HepG2 (cell line): ENCODE measurements around the gene TRAPPC3. TPM values are rescaled to one million over a fixed set of nuclear protein-coding genes. Genes with fewer than 3 reads are reported as not detected.

Source experiments
- ARHGAP35 ChIP-seq: sonication (generic); formaldehyde crosslinking; IDR thresholded peaks from 2 replicates; pipeline ENCODE4 v1.9.0; 2022; ENCODE audit warnings: mild to moderate bottlenecking, inconsistent platforms, moderate library complexity, missing genetic modification reagents, borderline replicate concordance
- CAMTA2 ChIP-seq: sonication (generic); formaldehyde crosslinking; IDR thresholded peaks from 2 replicates; pipeline ENCODE4 v1.4.0; 2020; ENCODE audit warnings: mild to moderate bottlenecking, missing genetic modification reagents, borderline replicate concordance
- CBX1 ChIP-seq: IDR thresholded peaks from one replicate; pipeline ENCODE4 v1.6.1; 2016; ENCODE audit warnings: antibody characterized with exemption, low read depth
- EP300 ChIP-seq, 3 experiments: sonication (generic) in 1 of 3; formaldehyde crosslinking in 1 of 3; IDR thresholded peaks; 2 replicates each; pipeline versions ENCODE4 v1.5.1 to v1.6.1; 2011 to 2020; ENCODE audit warnings: low read depth in 2 of 3, low read length in 2 of 3, borderline replicate concordance in 1 of 3, improper control_type of control experiment in 1 of 3, mild to moderate bottlenecking in 1 of 3, missing genetic modification reagents in 1 of 3, moderate library complexity in 1 of 3
- ETS1 ChIP-seq: sonication (generic); formaldehyde crosslinking; IDR thresholded peaks from 2 replicates; pipeline ENCODE4 v1.4.0; 2020; ENCODE audit warnings: missing genetic modification reagents
- HMGXB4 ChIP-seq, 2 experiments: sonication (generic) in 1 of 2; formaldehyde crosslinking in 1 of 2; IDR thresholded peaks; 2 replicates each; pipeline versions ENCODE4 v1.4.0 to v1.6.1; 2018 to 2020; ENCODE audit warnings: missing genetic modification reagents in 2 of 2, borderline replicate concordance in 1 of 2, low read depth in 1 of 2, mild to moderate bottlenecking in 1 of 2, missing biosample characterization in 1 of 2
- LCORL ChIP-seq, 2 experiments: fragments of 450-650 bp in 1 of 2; sonication (generic) in 1 of 2; formaldehyde crosslinking in 1 of 2; IDR thresholded peaks; 2 replicates each; pipeline versions ENCODE4 v1.5.0 to v1.6.1; 2017 to 2020; ENCODE audit warnings: antibody characterized with exemption in 1 of 2, missing genetic modification reagents in 1 of 2
- MYNN ChIP-seq: sonication (generic); formaldehyde crosslinking; IDR thresholded peaks from 2 replicates; pipeline ENCODE4 v1.4.0; 2020; ENCODE audit warnings: mild to moderate bottlenecking, low read depth, missing genetic modification reagents
- NKX3-1 ChIP-seq: sonication (generic); formaldehyde crosslinking; IDR thresholded peaks from 2 replicates; pipeline ENCODE4 v1.5.0; 2020; ENCODE audit warnings: missing genetic modification reagents
- RFX3 ChIP-seq: IDR thresholded peaks from 2 replicates; pipeline ENCODE4 v1.6.1; 2016; ENCODE audit warnings: missing biosample characterization, missing genetic modification reagents
- SNAPC2 ChIP-seq: sonication (generic); formaldehyde crosslinking; IDR thresholded peaks from 2 replicates; pipeline ENCODE4 v1.8.1; 2022; ENCODE audit warnings: mild to moderate bottlenecking, missing genetic modification reagents
- TFDP2 ChIP-seq: sonication (generic); formaldehyde crosslinking; IDR thresholded peaks from 2 replicates; pipeline ENCODE4 v1.4.0; 2020; ENCODE audit warnings: missing genetic modification reagents
- TIGD3 ChIP-seq: sonication (generic); formaldehyde crosslinking; IDR thresholded peaks from 2 replicates; pipeline ENCODE4 v1.5.1; 2020; ENCODE audit warnings: mild to moderate bottlenecking, missing genetic modification reagents, borderline replicate concordance
- ZNF207 ChIP-seq: fragments of 450-650 bp; IDR thresholded peaks from 2 replicates; pipeline ENCODE4 v1.6.1; 2016; ENCODE audit warnings: antibody characterized with exemption, borderline replicate concordance
- ZNF292 ChIP-seq: sonication (generic); formaldehyde crosslinking; IDR thresholded peaks from 2 replicates; pipeline ENCODE4 v1.8.1; 2022; ENCODE audit warnings: mild to moderate bottlenecking, low read depth, missing genetic modification reagents, borderline replicate concordance
- ZNF503 ChIP-seq: sonication (generic); formaldehyde crosslinking; IDR thresholded peaks from 2 replicates; pipeline ENCODE4 v1.4.0; 2020; ENCODE audit warnings: missing genetic modification reagents
- ZNF572 ChIP-seq: sonication (generic); formaldehyde crosslinking; IDR thresholded peaks from 2 replicates; pipeline ENCODE4 v1.5.1; 2020; ENCODE audit warnings: mild to moderate bottlenecking, missing genetic modification reagents
- ZSCAN5A ChIP-seq: sonication (generic); formaldehyde crosslinking; IDR thresholded peaks from 2 replicates; pipeline ENCODE4 v1.8.0; 2022; ENCODE audit warnings: mild to moderate bottlenecking, missing genetic modification reagents, borderline replicate concordance
- polyA plus RNA-seq, 8 experiments: library from polyadenylated mRNA; depleted of rRNA in 3 of 8; stranded (reverse) in 7 of 8; unstranded in 1 of 8; fragments of >200 nt; fragmentation: Illumina TruSeq in 4 of 8; extraction: Trizol in 4 of 8; gene quantifications; 2 replicates each; pipeline versions ENCODE4 v1.2.1 to v1.2.3, GENCODE V29; 2011 to 2016; ENCODE audit warnings: low read depth in 4 of 8, missing spikeins in 1 of 8, mixed read lengths in 1 of 8; ENCODE audit not compliant: insufficient read depth in 1 of 8
- total RNA-seq, 5 experiments: library from RNA; depleted of rRNA; stranded (reverse); fragments of >200 nt; fragmentation: Illumina TruSeq; extraction: Trizol; gene quantifications; 2 replicates each; pipeline ENCODE4 v1.2.3, GENCODE V29; 2016; ENCODE audit warnings: low read depth in 1 of 5

Gene TRAPPC3
- total and polyA plus RNA-seq, 2 of the 13 experiments (the other 11 are each of a cell fraction or from before 2014, with no cell fraction given): 53.7 to 62.4 TPM

GRCh38 chr1:36099681-36100341 is 49.5 kb downstream of the TRAPPC3 start (continued):
- TF ChIP-seq HMGXB4 (CRISPR knock-in tag; IDR thresholded peaks at IDR 0.05; ENCODE audit: borderline replicate concordance in 1 of 2, low read depth in 1 of 2): peak; percentile 71 to 76; a peak in 3 of 4 replicates
- no peak for TF ChIP-seq ARHGAP35 (CRISPR knock-in tag)
- TF ChIP-seq NKX3-1 (CRISPR knock-in tag): no peak
- TF ChIP-seq ZNF207: no peak
- no peak for TF ChIP-seq EP300 (IDR thresholded peaks at IDR 0.05; ENCODE audit: low read depth in 2 of 2, low read length in 2 of 2)
- TF ChIP-seq EP300 (CRISPR knock-in tag; IDR thresholded peaks at IDR 0.05; ENCODE audit: borderline replicate concordance): no peak
- no peak for TF ChIP-seq TFDP2
- TF ChIP-seq CBX1: no peak
- no peak for TF ChIP-seq ZNF503 (CRISPR knock-in tag)
- no peak for TF ChIP-seq ZNF292 (CRISPR knock-in tag)
- no peak for TF ChIP-seq LCORL (IDR thresholded peaks at IDR 0.05)
- peak; percentile 41 for TF ChIP-seq LCORL (CRISPR knock-in tag; IDR thresholded peaks at IDR 0.05)
- no peak for TF ChIP-seq RFX3
- TF ChIP-seq ZNF572 (CRISPR knock-in tag): no peak
- TF ChIP-seq MYNN (CRISPR knock-in tag): no peak
- TF ChIP-seq ETS1: no peak
- no peak for TF ChIP-seq TIGD3 (CRISPR knock-in tag)
- TF ChIP-seq CAMTA2: 0 out of 2 replicates have a peak, but pooled peaks have one; percentile 52
- no peak for TF ChIP-seq ZSCAN5A (CRISPR knock-in tag)
- no peak for TF ChIP-seq SNAPC2 (CRISPR knock-in tag)
